Parathyroid adenoma (tissue), 2 donors: ENCODE measurements around the gene MRGPRD.

Experiments used
- H2AFZ ChIP-seq: fragments of 300-600 bp; sonication (generic); one replicate; pipeline ENCODE4 v1.7.0; 2017; ENCODE audit warnings: antibody characterized with exemption, mild to moderate bottlenecking
- H3K27ac ChIP-seq: fragments of 300-600 bp; sonication (generic); one replicate; pipeline ENCODE4 v1.7.0; 2017
- H3K27me3 ChIP-seq: fragments of 300-600 bp; sonication (generic); one replicate; pipeline ENCODE4 v1.7.0; 2017; ENCODE audit warnings: low read length; ENCODE audit not compliant: control insufficient read depth, insufficient read depth
- H3K36me3 ChIP-seq: fragments of 300-600 bp; sonication (generic); one replicate; pipeline ENCODE4 v1.7.0; 2017; ENCODE audit warnings: low read length; ENCODE audit not compliant: control insufficient read depth, insufficient read depth
- H3K4me1 ChIP-seq: fragments of 300-600 bp; sonication (generic); one replicate; pipeline ENCODE4 v1.7.0; 2017; ENCODE audit warnings: control low read depth
- H3K4me2 ChIP-seq: fragments of 300-600 bp; sonication (generic); one replicate; pipeline ENCODE4 v1.7.0; 2017; ENCODE audit warnings: low read length
- H3K4me3 ChIP-seq: fragments of 300-600 bp; sonication (generic); one replicate; pipeline ENCODE4 v1.7.0; 2017; ENCODE audit warnings: low read depth, low read length
- H3K79me2 ChIP-seq: fragments of 300-600 bp; sonication (generic); one replicate; pipeline ENCODE4 v1.7.0; 2017; ENCODE audit warnings: control low read depth
- H3K9ac ChIP-seq: fragments of 300-600 bp; sonication (generic); one replicate; pipeline ENCODE4 v1.7.0; 2017; ENCODE audit warnings: mild to moderate bottlenecking
- H3K9me3 ChIP-seq: fragments of 300-600 bp; sonication (generic); one replicate; pipeline ENCODE4 v1.7.0; 2017; ENCODE audit warnings: low read length; ENCODE audit not compliant: control insufficient read depth
- TF ChIP-seq, protein P1 (sequence below): fragments of 300-600 bp; sonication (generic); IDR thresholded peaks from one replicate; pipeline ENCODE4 v1.7.0; 2017; ENCODE audit warnings: antibody characterized with exemption, mild to moderate bottlenecking
- donor health status: primary hyperparathyroidism.

MRGPRD gene

DNA sequence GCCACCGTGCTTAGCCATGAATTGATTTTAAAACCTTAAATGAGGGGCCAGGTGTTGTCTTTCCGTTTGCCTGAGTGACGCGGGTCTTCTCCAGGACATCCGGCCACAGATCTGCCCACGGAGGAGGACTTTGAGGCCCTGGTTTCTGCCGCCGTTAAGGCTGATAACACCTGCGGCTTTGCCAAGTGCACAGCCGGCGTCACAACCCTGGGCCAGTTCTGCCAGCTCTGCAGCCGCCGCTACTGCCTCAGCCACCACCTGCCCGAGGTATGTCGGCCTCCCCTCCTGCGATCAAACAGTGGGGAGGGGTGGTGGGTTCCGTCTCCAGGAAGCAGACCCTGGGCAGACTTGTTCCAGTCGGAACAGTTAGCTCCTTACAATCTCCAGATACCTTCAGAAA, 42.7 kb downstream of the MRGPRD start:
- no peak overlapping the region for H3K4me3 ChIP-seq
- H3K4me1 ChIP-seq: no peaks in the 10 kb centered on the region
- no peaks in the 10 kb centered on the region for H3K36me3 ChIP-seq
- H3K4me2 ChIP-seq: no peak overlapping the region
- no peaks in the 10 kb centered on the region for H3K9me3 ChIP-seq
- no peak overlapping the region for H3K27ac ChIP-seq
- H3K9ac ChIP-seq: no peak overlapping the region
- no peak overlapping the region for H2AFZ ChIP-seq
- TF ChIP-seq, protein P1, sequence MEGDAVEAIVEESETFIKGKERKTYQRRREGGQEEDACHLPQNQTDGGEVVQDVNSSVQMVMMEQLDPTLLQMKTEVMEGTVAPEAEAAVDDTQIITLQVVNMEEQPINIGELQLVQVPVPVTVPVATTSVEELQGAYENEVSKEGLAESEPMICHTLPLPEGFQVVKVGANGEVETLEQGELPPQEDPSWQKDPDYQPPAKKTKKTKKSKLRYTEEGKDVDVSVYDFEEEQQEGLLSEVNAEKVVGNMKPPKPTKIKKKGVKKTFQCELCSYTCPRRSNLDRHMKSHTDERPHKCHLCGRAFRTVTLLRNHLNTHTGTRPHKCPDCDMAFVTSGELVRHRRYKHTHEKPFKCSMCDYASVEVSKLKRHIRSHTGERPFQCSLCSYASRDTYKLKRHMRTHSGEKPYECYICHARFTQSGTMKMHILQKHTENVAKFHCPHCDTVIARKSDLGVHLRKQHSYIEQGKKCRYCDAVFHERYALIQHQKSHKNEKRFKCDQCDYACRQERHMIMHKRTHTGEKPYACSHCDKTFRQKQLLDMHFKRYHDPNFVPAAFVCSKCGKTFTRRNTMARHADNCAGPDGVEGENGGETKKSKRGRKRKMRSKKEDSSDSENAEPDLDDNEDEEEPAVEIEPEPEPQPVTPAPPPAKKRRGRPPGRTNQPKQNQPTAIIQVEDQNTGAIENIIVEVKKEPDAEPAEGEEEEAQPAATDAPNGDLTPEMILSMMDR: no peak
- H3K79me2 ChIP-seq: no peaks in the 10 kb centered on the region
- no peaks in the 10 kb centered on the region for H3K27me3 ChIP-seq

DNA sequence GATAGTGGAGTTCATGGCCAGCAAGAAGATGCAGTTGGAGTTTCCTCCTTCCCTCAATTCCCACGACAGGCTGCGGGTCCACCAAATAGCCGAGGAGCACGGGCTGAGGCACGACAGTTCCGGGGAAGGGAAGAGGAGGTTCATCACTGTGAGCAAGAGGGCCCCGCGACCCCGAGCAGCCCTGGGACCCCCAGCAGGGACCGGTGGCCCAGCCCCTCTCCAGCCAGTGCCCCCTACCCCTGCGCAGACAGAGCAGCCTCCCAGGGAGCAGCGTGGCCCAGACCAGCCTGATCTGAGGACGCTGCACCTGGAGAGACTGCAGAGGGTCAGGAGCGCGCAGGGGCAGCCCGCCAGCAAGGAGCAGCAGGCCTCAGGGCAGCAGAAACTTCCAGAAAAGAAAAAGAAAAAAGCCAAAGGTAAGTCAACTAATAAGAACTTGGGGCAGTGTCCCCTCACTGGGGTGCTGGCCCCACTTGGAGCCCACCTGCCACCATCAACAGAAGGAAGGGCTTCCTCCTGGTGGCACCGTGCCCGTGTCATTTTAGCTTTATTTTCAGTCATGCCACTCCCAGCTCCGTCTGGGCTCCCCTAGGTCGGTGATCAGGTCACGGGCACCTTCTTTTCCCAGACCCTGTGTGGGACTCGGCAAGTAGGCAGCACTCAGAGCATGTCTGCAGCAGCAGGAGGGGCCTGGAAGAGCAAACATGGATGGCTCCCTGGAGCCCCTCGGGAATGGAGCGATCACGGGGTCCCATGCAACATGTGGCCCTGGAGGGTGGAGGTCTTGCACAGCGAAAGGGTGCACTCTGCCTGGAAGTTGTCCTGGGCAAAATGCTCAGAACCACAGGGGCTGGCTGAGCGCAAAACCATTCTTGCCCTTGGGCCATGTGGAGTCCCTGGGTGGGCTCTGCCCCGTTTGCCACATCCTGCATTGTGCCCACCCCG, 43.8 kb downstream of the MRGPRD start:
- H3K4me3 ChIP-seq: no peak overlapping the region
- TF ChIP-seq, protein P1: no peak
- no peaks in the 10 kb centered on the region for H3K36me3 ChIP-seq
- no peaks in the 10 kb centered on the region for H3K9me3 ChIP-seq
- no peaks in the 10 kb centered on the region for H3K4me1 ChIP-seq
- H3K27ac ChIP-seq: no peak overlapping the region
- no peak overlapping the region for H3K4me2 ChIP-seq
- H3K79me2 ChIP-seq: no peaks in the 10 kb centered on the region
- no peaks in the 10 kb centered on the region for H3K27me3 ChIP-seq
- no peak overlapping the region for H3K9ac ChIP-seq
- H2AFZ ChIP-seq: no peak overlapping the region

GRCh38 chr11:68936358-68936636, 44.5 kb downstream of the MRGPRD start:
- Histone ChIP-seq H3K36me3 (no peaks in the 10 kb centered on the region), H3K4me1 (no peaks in the 10 kb centered on the region), H3K9ac (no peak overlapping the region), H3K27ac (no peak overlapping the region), H3K4me2 (no peak overlapping the region), H2AFZ (no peak overlapping the region), H3K79me2 (no peaks in the 10 kb centered on the region), H3K4me3 (no peak overlapping the region), H3K27me3 (no peaks in the 10 kb centered on the region), H3K9me3 (no peaks in the 10 kb centered on the region)
- TF ChIP-seq, protein P1: no peak

- Histone ChIP-seq H3K27ac (no peak overlapping the region), H3K79me2 (no peaks in the 10 kb centered on the region), H3K9me3 (no peaks in the 10 kb centered on the region), H3K4me3 (no peak overlapping the region), H3K27me3 (no peaks in the 10 kb centered on the region), H3K4me1 (no peaks in the 10 kb centered on the region), H3K36me3 (no peaks in the 10 kb centered on the region), H3K4me2 (no peak overlapping the region), H2AFZ (no peak overlapping the region), H3K9ac (no peak overlapping the region)
- TF ChIP-seq, protein P1: no peak
Measured at GRCh38 chr11:68935516-68936357, 45.0 kb downstream of the MRGPRD start.
